Renal cortical epithelial cell (primary cell): ENCODE measurements around the gene MYL3. TPM values are rescaled to one million over a fixed set of nuclear protein-coding genes. Genes with fewer than 3 reads are reported as not detected.

Source experiments
- DNase-seq: peaks from one replicate; pipeline ENCODE4 v3.0.0-alpha.2; 2011; ENCODE audit warnings: low read depth
- total RNA-seq: library from RNA; depleted of rRNA; stranded (reverse); fragments of >200 nt; gene quantifications from 2 replicates; pipeline ENCODE4 v1.2.3, GENCODE V29; 2014

Gene MYL3
- total RNA-seq, 1 donor from 2014 or later, result 15.2 TPM

- no peak for DNase-seq
Measured at GRCh38 chr3:46899151-46900006, 36.1 kb upstream of the MYL3 start.

GRCh38 chr3:46898321-46899150, 35.3 kb upstream of the MYL3 start:
- DNase-seq, result no peak

- no peak for DNase-seq
Measured at GRCh38 chr3:46897829-46898320, 34.6 kb upstream of the MYL3 start.

DNA sequence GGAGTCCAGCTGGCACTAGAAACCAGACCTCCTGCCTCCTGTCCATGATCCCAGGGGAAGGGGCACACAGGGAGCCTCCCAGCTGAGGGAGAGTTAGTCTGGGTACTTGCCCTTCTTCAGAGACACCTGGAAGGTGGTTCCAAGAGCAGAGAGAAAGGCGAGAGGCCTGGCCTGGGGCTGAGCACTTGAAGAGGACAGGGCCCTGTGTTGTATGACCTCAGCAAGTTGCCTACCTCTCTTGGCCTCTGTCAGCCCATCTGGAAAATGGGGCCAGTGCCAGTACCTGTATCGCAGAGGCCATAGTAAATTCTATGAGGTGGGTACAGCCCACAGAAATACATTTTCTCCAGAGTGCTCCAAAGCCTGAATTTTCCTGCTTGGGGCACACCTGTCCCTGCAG, 33.8 kb upstream of the MYL3 start:
- no peak for DNase-seq

GRCh38 chr3:46896386-46896785, 33.1 kb upstream of the MYL3 start:
- DNase-seq, result no peak

DNA sequence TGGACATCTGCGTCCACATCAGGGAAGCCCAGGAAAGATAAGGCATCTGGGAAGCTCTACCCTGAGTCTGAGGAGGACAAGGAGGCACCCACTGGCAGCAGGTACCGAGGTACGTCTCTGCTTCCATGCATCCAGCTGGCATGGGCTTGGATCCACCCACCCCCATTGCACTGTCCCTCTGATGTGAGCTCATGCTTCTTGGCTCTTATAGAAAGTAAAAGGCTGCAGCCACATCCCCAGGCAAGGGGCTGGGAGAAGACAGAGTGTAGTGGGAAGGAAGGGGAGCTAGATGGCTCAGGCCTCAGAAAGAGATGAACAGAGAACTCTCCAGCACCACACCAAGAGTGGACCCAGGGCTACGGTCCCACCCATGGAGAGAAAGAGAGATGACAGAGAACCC, 32.5 kb upstream of the MYL3 start:
- DNase-seq, result no peak

DNA sequence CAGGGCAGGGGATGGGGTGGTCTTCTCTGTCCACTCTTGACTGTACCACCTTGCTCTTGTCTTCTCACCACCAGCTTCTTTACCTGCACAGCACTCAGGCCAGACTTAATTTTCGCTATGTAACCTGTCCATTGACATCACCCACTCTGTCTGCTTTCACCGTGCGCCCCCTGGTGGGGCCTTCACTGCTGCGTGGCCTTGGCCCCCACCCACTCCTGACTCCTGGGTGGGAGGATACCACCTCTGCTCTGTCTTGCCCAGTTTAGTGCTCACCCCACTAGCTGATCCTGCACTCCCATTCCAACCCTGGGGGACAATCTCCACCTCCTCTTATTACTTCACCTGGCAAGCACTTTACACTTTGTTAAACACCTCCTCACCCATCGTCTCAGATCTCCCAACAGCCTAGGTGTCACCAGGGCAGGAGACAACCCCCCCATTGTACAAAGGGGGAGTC, 32.0 kb upstream of the MYL3 start:
- DNase-seq, result peak; percentile 36

GRCh38 chr3:46894256-46894655, 31.0 kb upstream of the MYL3 start:
- no peak for DNase-seq

- no peak for DNase-seq
Measured at GRCh38 chr3:46893763-46894162, 30.5 kb upstream of the MYL3 start.

DNA sequence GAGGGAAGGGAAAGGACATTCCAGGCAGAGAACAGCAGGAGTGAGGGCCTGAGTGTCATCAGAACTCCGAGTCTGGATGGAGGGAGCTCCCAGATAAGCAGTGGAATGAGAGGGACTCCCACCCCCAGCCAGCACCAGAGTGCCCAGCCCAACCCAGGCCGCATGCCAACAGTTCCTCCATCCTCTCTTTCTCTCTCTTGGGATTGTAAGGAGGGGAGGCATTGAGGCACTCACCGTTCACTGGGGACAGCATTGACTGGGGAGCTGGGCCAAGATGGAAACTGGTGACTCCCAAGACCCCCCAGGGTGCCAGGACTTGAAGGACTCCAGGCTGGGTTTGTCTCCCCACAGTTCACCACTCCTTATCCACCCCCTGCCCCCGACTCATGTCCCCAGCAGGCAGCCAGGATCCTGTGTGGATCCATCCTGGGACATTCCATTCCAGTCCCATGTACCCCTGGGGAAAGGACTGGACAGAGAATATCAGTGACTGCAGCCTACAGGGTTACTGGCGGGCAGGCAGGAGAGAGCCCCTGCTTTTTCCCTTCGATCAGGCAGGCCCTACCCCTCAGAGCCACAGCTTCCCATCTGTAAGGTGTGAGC, 30.0 kb upstream of the MYL3 start:
- DNase-seq, result no peak

GRCh38 chr3:46892285-46893145, 29.3 kb upstream of the MYL3 start:
- DNase-seq, result peak; percentile 68

- no peak for DNase-seq
Measured at GRCh38 chr3:46891132-46891531, 27.9 kb upstream of the MYL3 start.

DNA sequence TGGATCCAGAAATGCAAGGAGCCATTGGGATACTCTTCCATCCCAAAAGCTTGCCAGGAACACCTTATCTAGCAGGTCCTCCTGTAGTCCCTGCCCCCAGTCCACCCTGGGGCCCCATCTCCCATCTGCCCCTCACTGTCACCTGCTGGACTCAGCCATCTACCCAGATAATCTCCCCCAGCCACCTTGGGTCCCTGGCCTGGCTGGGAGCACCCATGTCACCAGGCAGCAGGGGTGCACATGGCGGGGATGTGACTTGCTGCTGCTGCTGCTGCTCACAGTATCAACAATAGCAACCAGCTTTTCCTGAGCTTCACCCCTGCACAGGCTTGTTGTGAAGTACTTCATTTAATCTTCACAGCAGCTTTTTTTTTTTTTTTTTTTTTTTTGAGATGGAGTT, 26.9 kb upstream of the MYL3 start:
- DNase-seq, result no peak

- no peak for DNase-seq
Measured at GRCh38 chr3:46889381-46890110, 26.3 kb upstream of the MYL3 start.

DNA sequence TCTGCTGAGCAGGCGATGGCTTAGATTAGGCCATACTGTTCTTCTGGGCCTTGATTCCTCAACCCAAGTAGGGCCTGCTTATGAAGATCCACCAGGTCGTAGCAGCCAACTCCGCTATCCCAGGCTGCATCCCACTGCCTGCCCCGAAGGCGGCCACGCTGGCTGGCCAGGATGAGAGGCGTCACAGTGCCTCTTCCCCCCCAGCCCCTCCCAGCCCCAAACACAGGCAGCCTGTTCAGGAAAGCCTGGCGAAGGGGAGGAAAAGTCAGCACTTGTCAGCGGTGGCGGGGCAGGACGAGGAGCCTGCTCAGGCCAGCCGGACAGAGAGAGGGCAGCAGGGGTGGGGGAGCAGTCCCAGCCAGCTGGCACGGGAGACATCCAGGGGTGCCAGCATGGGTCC, 25.5 kb upstream of the MYL3 start:
- DNase-seq, result no peak

DNA sequence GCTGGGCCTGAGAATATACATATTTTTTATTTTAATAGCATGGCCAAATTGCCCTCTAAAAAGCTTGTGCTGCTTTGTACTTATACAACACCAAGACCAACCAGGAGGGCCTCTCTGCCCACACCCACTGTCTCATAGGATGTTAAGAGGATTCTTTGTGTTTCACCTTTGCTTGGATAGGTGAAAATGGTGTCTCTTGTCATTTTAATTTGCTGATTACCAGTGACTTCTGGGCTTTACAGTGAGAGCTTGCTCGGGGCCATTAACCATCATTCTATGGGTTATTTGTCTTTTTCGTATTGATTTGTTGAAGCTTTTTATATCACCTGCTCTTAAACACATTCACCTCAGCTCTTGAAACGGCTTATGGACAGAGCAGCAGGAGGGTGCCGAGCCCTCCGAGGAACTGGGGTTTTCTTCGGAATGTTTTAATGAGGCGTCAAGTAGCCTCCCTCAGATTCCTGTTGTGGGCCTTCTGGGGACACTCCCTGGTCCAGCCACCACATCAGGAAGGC, 24.8 kb upstream of the MYL3 start:
- no peak for DNase-seq

- no peak for DNase-seq
Measured at GRCh38 chr3:46885612-46886011, 22.4 kb upstream of the MYL3 start.

DNA sequence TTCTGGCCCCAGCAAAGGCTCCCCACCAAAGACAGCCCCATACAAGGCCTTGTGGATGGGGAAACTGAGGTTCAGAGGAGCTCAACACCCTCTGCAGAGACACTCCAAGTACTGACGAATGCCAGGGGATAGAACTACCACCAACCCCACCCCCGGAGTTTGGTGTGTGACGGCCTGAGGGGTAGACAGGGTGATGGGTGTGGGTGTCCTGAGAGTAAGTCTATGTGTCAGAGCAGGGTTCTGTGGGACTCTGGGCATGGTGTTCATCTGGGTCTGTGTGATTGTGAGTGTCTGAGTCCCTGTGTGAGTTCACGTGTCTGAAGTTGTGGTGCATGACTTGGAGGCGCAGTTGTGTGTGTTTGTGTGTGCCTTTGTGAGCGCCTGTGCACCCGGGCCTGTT, 21.7 kb upstream of the MYL3 start:
- DNase-seq, result no peak

DNA sequence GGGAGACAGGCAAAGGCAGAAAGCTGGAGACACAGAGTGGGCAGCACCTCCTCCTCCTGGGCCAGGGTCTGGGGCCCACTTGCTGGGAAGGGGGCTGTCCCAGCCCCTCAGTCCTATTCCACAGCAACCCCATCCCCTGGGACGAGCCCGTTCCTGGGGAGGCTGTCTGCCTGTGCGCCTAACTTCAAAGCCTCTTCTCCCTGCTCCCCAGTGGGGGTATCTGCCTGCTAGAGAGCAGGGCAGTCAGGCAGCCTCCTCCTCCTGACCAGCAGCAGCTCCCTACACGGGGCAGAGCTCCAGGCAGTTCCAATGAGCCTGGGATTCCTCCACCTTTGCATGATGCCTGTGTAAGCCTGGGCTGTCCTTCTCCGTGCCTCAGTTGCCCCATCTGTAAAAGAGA, 21.2 kb upstream of the MYL3 start:
- no peak for DNase-seq

DNA sequence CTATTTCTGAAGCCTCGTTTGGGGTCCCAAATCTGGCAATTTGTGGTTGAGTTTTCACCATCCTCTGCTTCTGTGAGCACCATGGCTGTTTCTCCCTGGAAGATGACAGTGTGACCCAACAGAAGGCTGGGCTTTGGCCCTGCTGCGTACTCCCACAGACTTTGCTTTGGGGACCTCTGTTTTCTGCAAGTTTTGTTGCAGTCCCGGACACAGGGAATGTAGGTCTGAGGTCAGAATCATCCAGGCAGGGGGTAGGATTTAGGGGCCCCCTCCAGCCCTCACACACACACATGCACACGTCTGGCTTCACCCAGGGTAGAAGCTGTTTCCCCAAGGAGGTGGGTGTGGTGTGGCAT, 20.6 kb upstream of the MYL3 start:
- no peak for DNase-seq
